Erythroblast (primary cell): ENCODE data around the gene CSNK1A1.
"Not testable (repeated sequence)": the region's sequence is repeated elsewhere in the genome, so short reads cannot be mapped to it uniquely, and the experiment has no call there.

ENCODE experiments used
- DNase-seq, 2 experiments: peaks; one replicate each; lab custom pipeline; 2025; lab: John Stamatoyannopoulos, UW
- GATA1 ChIP-seq: IDR thresholded peaks from 2 replicates; pipeline ENCODE4 v1.6.1; 2011; ENCODE audit warnings: low read depth, mild to moderate bottlenecking, control low read depth, low read length, moderate library complexity
- POLR2A ChIP-seq: IDR thresholded peaks from 2 replicates; pipeline ENCODE4 v1.6.1; 2011; ENCODE audit warnings: mild to moderate bottlenecking, low read length

Gene CSNK1A1

GRCh38 chr5:149486726-149487635, 64.3 kb downstream of the CSNK1A1 start:
- TF ChIP-seq POLR2A (no peak), GATA1 (no peak)
- no peak for DNase-seq

DNA sequence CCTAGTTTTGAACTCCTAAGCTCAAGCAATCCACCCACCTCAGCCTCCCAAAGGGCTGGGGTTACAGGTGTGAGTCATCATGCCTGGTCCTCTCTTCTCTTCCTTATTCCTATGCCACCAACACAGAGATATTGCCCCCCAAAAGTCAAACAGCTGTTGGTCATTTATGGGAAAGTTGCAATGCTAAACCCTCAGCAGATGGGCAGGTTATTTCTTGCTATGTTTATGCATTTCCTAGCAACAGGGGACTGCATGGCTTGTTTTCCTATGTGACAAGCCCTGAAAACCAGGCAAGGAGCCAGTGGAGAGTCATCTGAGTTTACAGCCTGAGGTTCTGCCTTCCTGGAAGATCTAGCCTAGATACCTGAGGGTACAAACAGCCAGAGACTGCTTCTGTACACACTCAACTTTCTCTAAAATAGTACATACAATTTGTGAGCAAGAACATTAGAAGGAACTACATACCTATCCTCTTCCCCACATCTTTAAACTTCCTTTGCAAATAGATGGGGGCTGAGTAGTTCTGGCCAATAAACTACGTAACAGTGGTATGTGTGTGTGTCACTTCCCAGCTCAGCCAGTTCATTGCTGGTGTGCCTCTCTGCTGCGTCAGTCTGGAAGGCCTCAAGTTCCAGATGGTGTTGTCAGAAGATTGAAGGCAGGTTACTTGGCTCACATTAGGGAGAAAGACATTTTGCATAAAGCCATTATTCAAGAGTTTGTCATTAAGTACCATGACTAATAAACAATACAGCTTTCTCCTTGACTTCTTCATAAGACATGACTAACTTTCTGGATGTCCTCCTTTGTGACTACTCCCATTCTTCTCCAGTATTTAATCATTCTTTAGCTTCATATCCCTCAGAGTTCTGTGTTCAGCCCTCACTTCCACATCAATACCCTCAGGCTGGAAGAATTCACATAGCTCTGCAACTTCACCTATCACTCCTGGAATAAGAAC, 65.3 kb downstream of the CSNK1A1 start:
- DNase-seq = peak; percentile 45 to 55
- TF ChIP-seq GATA1 (no peak), POLR2A (peak; percentile 14)

- no peak for TF ChIP-seq POLR2A
- TF ChIP-seq GATA1 = no peak
- DNase-seq = no peak
Observed at GRCh38 chr5:149481485-149481884, 69.8 kb downstream of the CSNK1A1 start.

GRCh38 chr5:149478761-149479160, 72.5 kb downstream of the CSNK1A1 start:
- TF ChIP-seq GATA1 (no peak), POLR2A (no peak)
- no peak for DNase-seq

- DNase-seq = no peak
- no peak for TF ChIP-seq GATA1
Observed at GRCh38 chr5:149475777-149476176, 75.5 kb downstream of the CSNK1A1 start.

DNA sequence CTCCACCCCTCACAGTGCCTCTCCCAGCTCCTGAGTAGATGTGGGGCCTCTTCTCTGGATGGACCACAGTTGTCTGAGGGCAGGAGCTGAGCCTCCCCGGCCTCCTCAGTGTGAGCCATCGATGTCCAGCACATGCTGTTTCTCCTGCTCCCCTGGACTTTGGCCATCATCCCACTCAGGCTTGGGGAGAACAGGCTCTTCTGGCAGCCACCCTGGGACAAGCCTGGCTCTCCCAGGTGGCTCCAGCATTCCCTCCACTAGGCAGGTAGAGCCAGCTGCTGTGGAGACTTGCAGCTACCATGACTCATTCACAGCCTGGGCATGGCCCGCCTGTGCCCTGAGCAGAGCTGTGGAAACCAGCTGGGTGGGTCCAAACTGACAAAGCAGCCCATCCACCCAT, 77.0 kb downstream of the CSNK1A1 start:
- TF ChIP-seq GATA1 (no peak), POLR2A (no peak)
- DNase-seq = no peak

DNA sequence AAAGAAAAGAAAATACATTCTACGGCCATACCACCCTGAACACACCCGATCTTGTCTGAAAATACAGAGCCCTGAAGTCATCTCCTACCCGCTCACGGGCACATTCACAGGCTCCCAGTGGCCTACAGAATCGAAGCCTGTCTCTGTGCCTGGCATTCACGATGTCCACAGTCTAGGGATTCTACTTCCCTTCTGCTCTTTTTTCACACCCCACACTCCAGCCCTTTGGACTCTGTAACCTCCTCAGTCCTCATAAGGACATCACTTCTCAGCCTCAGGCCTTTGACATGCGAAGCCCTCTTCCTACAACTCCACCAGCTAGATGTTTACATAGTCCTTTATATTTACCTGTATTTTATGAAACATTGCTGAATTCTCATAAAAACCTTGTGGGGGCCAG, 77.8 kb downstream of the CSNK1A1 start:
- DNase-seq = no peak
- no peak for TF ChIP-seq GATA1
- no peak for TF ChIP-seq POLR2A

- TF ChIP-seq GATA1 (no peak), POLR2A (no peak)
- no peak for DNase-seq
Observed at GRCh38 chr5:149472399-149472798, 78.8 kb downstream of the CSNK1A1 start.

DNA sequence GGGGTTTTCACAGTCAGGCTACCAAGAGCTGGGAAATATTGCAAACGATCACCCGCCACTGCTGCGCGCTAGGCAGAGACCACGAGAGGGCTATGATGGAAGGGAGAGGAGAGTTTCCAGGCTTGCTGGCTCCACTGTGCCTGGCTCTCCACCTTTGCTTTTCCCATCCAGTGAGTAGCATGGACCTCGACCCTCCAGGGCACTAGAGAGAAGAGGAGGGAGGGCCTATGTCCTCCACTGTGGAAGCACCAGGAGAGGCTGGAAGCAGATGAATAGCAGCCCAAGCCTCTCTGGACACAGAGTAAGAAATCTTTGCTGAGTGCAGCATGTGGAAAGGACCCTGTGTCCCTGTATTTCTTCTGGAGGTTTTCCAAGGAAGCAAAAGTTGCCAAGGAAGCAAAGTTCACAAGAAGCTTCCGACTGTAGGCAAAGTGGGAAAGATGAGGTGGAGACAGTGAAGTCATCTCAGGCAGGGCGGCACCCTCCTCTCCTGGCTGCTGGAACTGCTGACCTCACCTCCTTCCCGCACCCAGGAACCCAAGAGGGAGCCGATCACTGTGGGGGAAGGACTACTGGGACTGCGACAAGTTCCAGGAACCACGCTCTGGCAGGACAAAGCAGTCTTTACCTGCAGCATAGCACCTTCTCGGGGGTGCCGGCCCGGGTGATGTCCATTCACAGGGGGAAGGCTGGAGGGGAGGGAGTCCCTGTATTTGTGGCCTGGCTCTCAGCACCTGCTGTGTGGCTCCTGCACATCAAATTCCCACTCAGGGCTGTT, 79.6 kb downstream of the CSNK1A1 start:
- TF ChIP-seq POLR2A (no peak), GATA1 (no peak)
- DNase-seq = no peak

GRCh38 chr5:149470942-149471341, 80.3 kb downstream of the CSNK1A1 start:
- no peak for DNase-seq
- TF ChIP-seq POLR2A = no peak
- TF ChIP-seq GATA1 = no peak

GRCh38 chr5:149466457-149466972, 84.7 kb downstream of the CSNK1A1 start:
- peak in 1 of 2 experiments; percentile 33 for DNase-seq
- TF ChIP-seq POLR2A = no peak
- no peak for TF ChIP-seq GATA1

GRCh38 chr5:149464796-149465489, 86.3 kb downstream of the CSNK1A1 start:
- DNase-seq = no peak
- TF ChIP-seq GATA1 (no peak), POLR2A (no peak)

DNA sequence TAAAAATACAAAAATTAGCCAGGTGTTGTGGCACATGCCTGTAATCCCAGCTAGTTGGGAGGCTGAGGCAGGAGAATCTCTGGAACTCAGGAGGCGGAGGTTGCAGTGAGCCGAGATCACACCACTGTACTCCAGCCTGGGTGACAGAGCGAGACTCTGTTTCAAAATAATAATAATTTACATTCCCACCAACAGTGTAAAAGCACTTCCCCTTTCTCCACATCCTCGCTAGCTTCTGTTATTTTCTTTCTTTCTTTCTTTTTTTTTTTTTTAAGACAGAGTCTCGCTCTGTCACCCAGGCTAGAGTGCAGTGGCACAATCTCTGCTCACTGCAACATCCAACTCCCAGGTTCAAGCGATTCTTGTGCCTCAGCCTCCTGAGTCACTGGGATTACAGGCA, 89.3 kb downstream of the CSNK1A1 start:
- not testable (repeated sequence) for DNase-seq
